ENCODE data around the gene VSIG1. TPM values are rescaled to one million over a fixed set of nuclear protein-coding genes. Genes with fewer than 3 reads are reported as not detected.

VSIG1 gene
- total RNA-seq, 1 donor from 2014 or later: 0.29 TPM

GRCh38 chrX:108019382-108019875 is 25.4 kb upstream of the VSIG1 start:
- Histone ChIP-seq H3K36me3 (ENCODE audit: control insufficient read depth, insufficient read depth, low read length) (no peaks in the 10 kb centered on the region), H3K4me3 (ENCODE audit: low read depth, low read length) (no peak overlapping the region), H3K27me3 (ENCODE audit: control insufficient read depth, insufficient read depth, low read length) (no peaks in the 10 kb centered on the region)
- no peak for TF ChIP-seq CTCF (IDR thresholded peaks at IDR 0.05; ENCODE audit: insufficient read depth, low read length, poor library complexity, severe bottlenecking)
- DNase-seq (ENCODE audit: low read depth): no peak

- H3K36me3 ChIP-seq (ENCODE audit: control insufficient read depth, insufficient read depth, low read length): no peaks in the 10 kb centered on the region
- no peak for DNase-seq (ENCODE audit: low read depth)
- peak; percentile 48 for TF ChIP-seq CTCF (IDR thresholded peaks at IDR 0.05; ENCODE audit: insufficient read depth, low read length, poor library complexity, severe bottlenecking)
Observed at GRCh38 chrX:108020631-108021030, 24.2 kb upstream of the VSIG1 start.

GRCh38 chrX:108022491-108023089 is 22.3 kb upstream of the VSIG1 start:
- TF ChIP-seq CTCF (IDR thresholded peaks at IDR 0.05; ENCODE audit: insufficient read depth, low read length, poor library complexity, severe bottlenecking): no peak
- DNase-seq (ENCODE audit: low read depth): no peak

More at GRCh38 chrX:108020631-108021030, 24.2 kb upstream of the VSIG1 start:
- Histone ChIP-seq H3K4me3 (ENCODE audit: low read depth, low read length) (no peak overlapping the region), H3K27me3 (ENCODE audit: control insufficient read depth, insufficient read depth, low read length) (no peaks in the 10 kb centered on the region)

GRCh38 chrX:108025376-108025775 is 19.5 kb upstream of the VSIG1 start:
- TF ChIP-seq CTCF (IDR thresholded peaks at IDR 0.05; ENCODE audit: insufficient read depth, low read length, poor library complexity, severe bottlenecking): no peak
- Histone ChIP-seq H3K4me3 (ENCODE audit: low read depth, low read length) (no peak overlapping the region), H3K36me3 (ENCODE audit: control insufficient read depth, insufficient read depth, low read length) (no peaks in the 10 kb centered on the region), H3K27me3 (ENCODE audit: control insufficient read depth, insufficient read depth, low read length) (no peaks in the 10 kb centered on the region)
- DNase-seq (ENCODE audit: low read depth): no peak

More at GRCh38 chrX:108022491-108023089, 22.3 kb upstream of the VSIG1 start:
- H3K4me3 ChIP-seq (ENCODE audit: low read depth, low read length): no peak overlapping the region
- no peaks in the 10 kb centered on the region for H3K27me3 ChIP-seq (ENCODE audit: control insufficient read depth, insufficient read depth, low read length)
- H3K36me3 ChIP-seq (ENCODE audit: control insufficient read depth, insufficient read depth, low read length): no peaks in the 10 kb centered on the region

- no peaks in the 10 kb centered on the region for H3K27me3 ChIP-seq (ENCODE audit: control insufficient read depth, insufficient read depth, low read length)
- no peak for DNase-seq (ENCODE audit: low read depth)
- no peak for TF ChIP-seq CTCF (IDR thresholded peaks at IDR 0.05; ENCODE audit: insufficient read depth, low read length, poor library complexity, severe bottlenecking)
Observed at GRCh38 chrX:108025954-108026600, 18.8 kb upstream of the VSIG1 start.

More at GRCh38 chrX:108025954-108026600, 18.8 kb upstream of the VSIG1 start:
- H3K4me3 ChIP-seq (ENCODE audit: low read depth, low read length): no peak overlapping the region
- no peaks in the 10 kb centered on the region for H3K36me3 ChIP-seq (ENCODE audit: control insufficient read depth, insufficient read depth, low read length)
